Measurements from ENCODE around the gene MEF2C.

Gene MEF2C

DNA sequence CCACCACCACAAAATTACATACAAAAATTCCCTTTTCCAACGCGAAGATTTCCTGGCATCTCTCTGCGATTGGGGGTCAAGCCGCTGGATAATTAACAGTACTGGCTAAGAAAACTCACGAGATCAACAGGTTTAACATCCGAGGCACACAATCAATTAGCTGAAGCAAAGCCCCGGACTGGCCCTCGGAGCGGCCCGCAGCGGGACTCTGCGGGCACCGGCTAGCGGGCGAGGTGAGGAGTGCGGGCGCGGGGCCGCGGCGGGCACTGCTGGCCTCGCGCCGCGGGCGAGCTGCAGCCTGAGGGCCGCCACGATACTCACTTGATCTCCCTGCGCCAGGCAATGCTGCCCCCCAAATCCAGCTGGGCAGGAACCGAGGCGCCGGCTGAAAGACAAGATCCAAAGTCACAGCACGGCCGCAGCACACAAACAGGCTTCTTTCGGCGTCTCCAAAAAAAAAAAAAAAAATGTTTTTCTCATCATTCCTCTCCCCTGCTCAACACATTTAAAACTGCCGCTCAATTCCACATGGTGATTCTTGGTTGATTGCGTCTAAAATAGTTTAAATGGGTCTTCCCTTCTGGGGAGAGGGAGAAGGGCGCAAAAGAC lies 210.2 kb downstream of the MEF2C start:
- no peak for DNase-seq

DNA sequence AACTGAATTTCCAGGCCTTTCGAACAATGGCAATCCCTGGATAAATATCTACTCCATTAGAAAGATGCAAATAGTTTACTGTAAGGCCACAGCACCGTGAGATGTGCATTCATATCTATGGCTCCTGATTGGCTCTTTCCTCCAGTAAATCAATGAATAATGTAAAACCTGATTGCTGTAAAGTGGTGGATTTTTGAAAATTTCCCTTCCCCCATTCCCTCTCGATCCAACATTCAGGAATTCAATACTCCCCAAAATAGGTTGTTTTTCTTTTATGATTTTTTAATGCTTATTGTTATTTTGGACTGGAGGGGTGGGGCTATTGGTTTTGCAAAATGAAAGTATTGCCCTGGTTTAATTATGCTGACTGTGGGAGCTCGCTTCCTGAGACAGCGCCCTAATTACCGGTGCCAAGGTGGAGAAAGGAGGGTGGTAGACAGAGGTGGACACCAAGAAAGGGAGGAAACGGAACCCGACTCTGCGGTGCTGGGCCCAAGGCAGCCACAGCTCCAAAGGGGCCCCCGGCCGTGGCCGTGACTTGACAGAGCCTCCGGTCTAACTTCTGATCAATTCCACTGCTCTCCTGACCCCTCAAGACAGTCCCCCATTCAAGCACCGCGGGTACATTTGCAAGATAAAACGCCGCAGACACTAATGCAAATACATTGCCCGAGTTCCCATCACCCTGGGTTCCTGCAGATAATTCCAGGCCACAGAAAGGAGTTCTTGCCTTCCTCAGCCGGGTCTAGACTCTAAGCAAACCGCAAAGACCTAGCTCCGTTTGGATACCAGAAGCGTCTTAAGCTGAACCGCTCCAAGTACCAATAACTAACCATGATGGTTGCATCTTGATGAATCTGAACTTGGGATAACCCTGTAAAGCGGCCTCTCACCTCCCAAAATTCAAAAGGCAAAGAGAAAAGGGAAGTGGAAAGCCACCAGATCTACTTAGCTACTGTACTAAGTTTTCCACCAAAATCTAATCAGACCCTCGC lies 211.2 kb downstream of the MEF2C start:
- DNase-seq: no peak

DNA sequence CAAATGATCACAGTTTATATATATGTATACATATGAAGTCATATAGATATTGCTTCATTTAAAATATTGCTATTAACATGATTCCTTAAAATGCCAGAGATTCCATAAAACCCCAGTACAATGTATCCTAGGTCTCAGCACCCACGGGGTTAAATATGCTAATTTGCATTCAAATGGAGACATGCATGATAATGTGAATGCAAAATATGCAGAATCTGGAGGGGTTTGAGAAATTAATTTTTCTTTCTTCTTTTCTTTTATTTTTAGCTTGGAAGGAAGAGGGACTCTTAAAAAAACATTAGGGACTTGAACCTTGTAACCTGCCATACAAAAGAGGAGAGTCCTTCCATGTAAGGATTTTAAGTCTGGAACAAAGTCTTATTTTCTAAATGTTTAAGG lies 211.9 kb downstream of the MEF2C start:
- DNase-seq: no peak

DNA sequence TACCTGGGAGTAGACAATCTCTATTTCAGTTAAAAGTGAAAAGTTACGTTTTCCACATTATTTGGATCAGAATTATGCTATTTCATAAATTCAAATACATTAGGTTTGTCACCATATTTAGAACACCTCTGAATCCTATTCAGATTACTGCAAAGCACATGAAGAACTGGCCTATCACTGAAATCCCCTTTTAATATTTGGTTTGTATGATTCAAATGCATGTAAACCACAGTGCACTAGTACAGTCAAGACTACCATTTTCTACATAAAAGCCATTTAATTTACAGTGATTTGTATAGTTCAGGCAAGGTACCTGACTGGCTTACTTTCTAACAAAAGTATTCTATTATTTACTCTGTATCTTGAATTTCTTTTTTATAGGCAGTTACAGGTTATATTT lies 212.5 kb downstream of the MEF2C start:
- DNase-seq: no peak

DNA sequence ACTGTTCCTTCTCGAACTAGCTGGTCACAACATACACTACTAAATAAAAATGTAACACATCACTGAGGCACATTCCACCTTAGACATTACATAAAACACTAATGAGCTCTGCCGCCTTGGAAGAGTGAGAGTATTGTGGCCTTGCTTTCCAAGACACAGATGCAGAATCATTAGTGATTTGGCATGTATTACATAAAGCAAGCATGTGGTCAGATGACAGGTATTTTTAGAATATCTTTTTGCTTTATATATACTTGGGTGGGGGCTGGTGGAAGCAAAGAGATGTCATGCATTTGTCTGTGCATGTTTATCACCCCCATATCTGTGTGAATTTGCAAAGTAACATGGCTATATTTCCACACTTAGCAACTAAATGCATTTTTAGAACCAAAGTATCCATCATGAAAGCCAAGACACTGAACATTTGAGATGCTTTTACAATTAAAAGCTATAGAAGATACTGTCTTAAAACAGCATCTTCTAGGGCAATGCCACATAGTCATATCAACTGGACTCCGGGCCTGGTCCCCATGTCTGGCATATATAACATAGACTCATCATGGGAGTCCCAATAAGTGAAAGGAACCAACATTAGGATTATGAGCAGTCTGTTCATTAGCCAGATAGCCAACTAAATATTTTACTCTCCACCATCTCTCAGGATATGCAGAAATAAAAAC lies 213.5 kb downstream of the MEF2C start:
- no peak for DNase-seq

DNA sequence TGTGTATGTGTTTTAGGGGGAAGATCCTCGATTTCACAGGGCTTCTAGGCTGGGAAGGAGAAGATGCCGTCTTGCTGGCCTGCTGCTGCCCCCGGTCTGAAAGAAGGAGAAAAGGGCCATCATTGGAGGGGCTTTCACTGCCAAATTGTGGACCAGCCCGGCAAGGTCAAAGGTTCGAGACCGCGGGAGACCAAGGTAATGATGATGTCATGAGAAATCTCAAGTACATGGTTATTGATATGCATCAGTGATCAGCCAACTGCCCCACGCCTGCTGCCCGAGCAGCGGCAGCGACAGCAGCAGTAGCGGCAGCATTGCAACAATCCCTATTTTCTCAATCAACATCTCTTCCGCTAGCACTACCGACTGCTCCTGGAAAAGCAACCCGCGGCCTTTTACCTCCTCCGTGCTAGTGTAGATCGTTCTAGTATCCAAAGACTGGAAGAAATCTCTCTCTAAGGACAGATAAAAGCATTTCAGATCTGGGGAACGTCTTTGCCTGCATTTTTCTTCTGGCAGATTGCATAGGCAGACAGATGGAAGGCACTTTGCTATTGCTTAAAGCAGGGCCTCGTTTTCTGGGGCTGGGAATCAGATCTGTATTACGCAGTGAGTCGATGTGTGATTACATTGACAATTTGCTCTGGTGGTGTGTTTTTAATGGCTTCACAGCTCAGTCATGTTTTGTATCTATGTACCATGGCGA lies 215.3 kb downstream of the MEF2C start:
- DNase-seq: no peak

All from fibroblast of skin of scalp (primary cell).